GM23338 (cell line): ENCODE measurements around the gene STX5. TPM values are rescaled to one million over a fixed set of nuclear protein-coding genes. Genes with fewer than 3 reads are reported as not detected.

Source experiments
- ATAC-seq: fragments of 200-7000 bp; cut with Tn5 transposase; 3 replicates; pipeline ENCODE4 v1.9.1; 2020
- DNase-seq: peaks from one replicate; pipeline ENCODE4 v3.0.0-alpha.2; 2015; ENCODE audit warnings: low spot score
- H2AFZ ChIP-seq: fragments of 200-600 bp; sonication (generic); 2 replicates; pipeline ENCODE4 v1.8.0; 2016; ENCODE audit warnings: antibody characterized with exemption, mild to moderate bottlenecking, moderate library complexity
- H3F3A ChIP-seq: fragments of 200-600 bp; sonication (generic); replicated peaks from 2 replicates; pipeline ENCODE4 v1.8.0; 2017; ENCODE audit warnings: antibody characterized with exemption, mixed run types, low read depth
- H3K27ac ChIP-seq: fragments of 200-600 bp; sonication (generic); 2 replicates; pipeline ENCODE4 v1.6.1; 2016; ENCODE audit warnings: low read depth
- H3K27me3 ChIP-seq: fragments of 200-600 bp; sonication (generic); 2 replicates; pipeline ENCODE4 v1.8.0; 2016; ENCODE audit warnings: mild to moderate bottlenecking, mixed run types, moderate library complexity; ENCODE audit not compliant: insufficient read depth
- H3K36me3 ChIP-seq: fragments of 200-600 bp; sonication (generic); 2 replicates; pipeline ENCODE4 v1.8.0; 2016; ENCODE audit warnings: mild to moderate bottlenecking; ENCODE audit not compliant: insufficient read depth
- H3K4me1 ChIP-seq: fragments of 200-600 bp; sonication (generic); 2 replicates; pipeline ENCODE4 v1.8.0; 2016; ENCODE audit warnings: mild to moderate bottlenecking, moderate library complexity; ENCODE audit not compliant: insufficient read depth
- H3K4me2 ChIP-seq: fragments of 200-600 bp; sonication (generic); 2 replicates; pipeline ENCODE4 v1.7.1; 2017; ENCODE audit warnings: mixed run types
- H3K4me3 ChIP-seq: fragments of 200-600 bp; sonication (generic); 2 replicates; pipeline ENCODE4 v1.6.1; 2016; ENCODE audit warnings: mixed run types
- H3K79me2 ChIP-seq: fragments of 200-600 bp; sonication (generic); replicated peaks from 2 replicates; pipeline ENCODE4 v1.8.0; 2017; ENCODE audit warnings: mild to moderate bottlenecking; ENCODE audit not compliant: insufficient read depth
- H3K9me2 ChIP-seq: fragments of 200-600 bp; sonication (generic); 2 replicates; pipeline ENCODE4 v1.8.0; 2017; ENCODE audit not compliant: insufficient read depth
- H4K20me1 ChIP-seq: fragments of 200-600 bp; sonication (generic); replicated peaks from 2 replicates; pipeline ENCODE4 v1.8.0; 2017; ENCODE audit warnings: mild to moderate bottlenecking; ENCODE audit not compliant: insufficient read depth
- H3K27ac Mint-ChIP-seq: 2 replicates; pipeline ENCODE4 v1.8.0; 2020; ENCODE audit warnings: inconsistent platforms, mild to moderate bottlenecking, moderate library complexity, mixed read lengths
- H3K27me3 Mint-ChIP-seq: 3 replicates; pipeline ENCODE4 v1.8.0; 2022; ENCODE audit warnings: low read depth, mild to moderate bottlenecking, moderate library complexity, mixed read lengths, inconsistent platforms; ENCODE audit not compliant: insufficient read depth, poor library complexity
- H3K36me3 Mint-ChIP-seq: 3 replicates; pipeline ENCODE4 v1.8.0; 2021; ENCODE audit warnings: low read depth, mild to moderate bottlenecking, inconsistent platforms, moderate library complexity, mixed read lengths
- H3K4me1 Mint-ChIP-seq: 3 replicates; pipeline ENCODE4 v1.8.0; 2020; ENCODE audit warnings: mild to moderate bottlenecking, inconsistent platforms, mixed read lengths
- H3K4me3 Mint-ChIP-seq: 3 replicates; pipeline ENCODE4 v1.8.0; 2021; ENCODE audit warnings: moderate library complexity, mild to moderate bottlenecking, inconsistent platforms, mixed read lengths
- H3K9me3 Mint-ChIP-seq: 3 replicates; pipeline ENCODE4 v1.8.0; 2020; ENCODE audit warnings: moderate library complexity, mild to moderate bottlenecking, inconsistent platforms, mixed read lengths
- CREB1 ChIP-seq: fragments of 250-450 bp; sonication (Bioruptor Pico); IDR thresholded peaks from 2 replicates; pipeline ENCODE4 v1.5.0; 2020; ENCODE audit warnings: low read depth, mild to moderate bottlenecking, moderate library complexity
- ETS1 ChIP-seq: IDR thresholded peaks from 2 replicates; pipeline ENCODE4 v1.6.1; 2016; ENCODE audit warnings: antibody characterized with exemption
- EZH2 ChIP-seq: fragments of 200-600 bp; sonication (generic); IDR thresholded peaks from one replicate; pipeline ENCODE4 v1.8.0; 2017; ENCODE audit warnings: antibody characterized with exemption, mild to moderate bottlenecking, low read depth; ENCODE audit not compliant: unreplicated experiment
- JUNB ChIP-seq: IDR thresholded peaks from one replicate; pipeline ENCODE4 v1.6.1; 2016; ENCODE audit warnings: antibody characterized with exemption; ENCODE audit not compliant: unreplicated experiment
- NANOG ChIP-seq: IDR thresholded peaks from 2 replicates; pipeline ENCODE4 v1.6.1; 2016; ENCODE audit warnings: antibody characterized with exemption, borderline replicate concordance
- POLR2AphosphoS5 ChIP-seq: IDR thresholded peaks from 2 replicates; pipeline ENCODE4 v1.6.1; 2016; ENCODE audit warnings: antibody characterized with exemption, low read depth
- STAT1 ChIP-seq: IDR thresholded peaks from one replicate; pipeline ENCODE4 v1.6.1; 2016; ENCODE audit warnings: antibody characterized with exemption; ENCODE audit not compliant: unreplicated experiment
- ZNF114 ChIP-seq: fragments of 250-450 bp; sonication (Bioruptor Pico); IDR thresholded peaks from 2 replicates; pipeline ENCODE4 v1.5.0; 2020; ENCODE audit warnings: mild to moderate bottlenecking, moderate library complexity
- ZNF331 ChIP-seq: fragments of 250-450 bp; sonication (Bioruptor Pico); IDR thresholded peaks from 2 replicates; pipeline ENCODE4 v1.5.0; 2020; ENCODE audit warnings: low read depth, mild to moderate bottlenecking, moderate library complexity
- ZNF462 ChIP-seq: fragments of 250-450 bp; sonication (Bioruptor Pico); IDR thresholded peaks from 2 replicates; pipeline ENCODE4 v1.5.0; 2020; ENCODE audit warnings: mild to moderate bottlenecking, moderate library complexity
- polyA plus RNA-seq: library from polyadenylated mRNA; unstranded; fragments of >200 nt; fragmentation: Nextera tagmentation; extraction: Ambion mirVana; gene quantifications from 2 replicates; pipeline ENCODE4 v1.2.1, GENCODE V29; 2016
- total RNA-seq: library from RNA; depleted of rRNA; stranded (reverse); fragments of >200 nt; shearing (Covaris generic); gene quantifications from 2 replicates; pipeline ENCODE4 v1.2.3, GENCODE V29; 2014
- TF ChIP-seq, protein P1 (sequence below), 2 experiments: fragments of 200-600 bp in 1 of 2; sonication (generic) in 1 of 2; conservative IDR thresholded peaks; 2 replicates each; pipeline versions ENCODE4 v1.5.1 to v1.6.1; 2016 to 2017; ENCODE audit warnings: antibody characterized with exemption in 2 of 2, low read depth in 2 of 2, mild to moderate bottlenecking in 2 of 2, moderate library complexity in 1 of 2

The STX5 gene
- total and polyA plus RNA-seq, 2 experiments from 2014 or later = 7.7 to 22.2 TPM

- Mint-ChIP-seq H3K4me1 (no peaks in the 10 kb centered on the region), H3K36me3 (peaks cover 62% of the 10 kb centered on the region), H3K9me3 (no peaks in the 10 kb centered on the region), H3K27me3 (peaks cover 6% of the 10 kb centered on the region), H3K4me3 (no peak overlapping the region; the same call in 2 of the 3 replicates), H3K27ac (no peak overlapping the region)
- Histone ChIP-seq H3K4me1 (no peaks in the 10 kb centered on the region), H3K27ac (no peak overlapping the region), H3K36me3 (peaks cover 17% of the 10 kb centered on the region; the same call in 1 of the 2 replicates), H4K20me1 (peaks cover 3% of the 10 kb centered on the region; the same call in 1 of the 2 replicates), H3K4me2 (no peak overlapping the region), H3F3A (0 out of 2 replicates have a peak, but pooled peaks cover 3% of the 10 kb centered on the region), H3K79me2 (peaks cover 23% of the 10 kb centered on the region), H3K27me3 (no peaks in the 10 kb centered on the region), H2AFZ (no peak overlapping the region), H3K4me3 (no peak overlapping the region), H3K9me2 (no peaks in the 10 kb centered on the region)
- ATAC-seq = no peak
- DNase-seq = no peak
- TF ChIP-seq JUNB (no peak), CREB1 (CRISPR knock-in tag) (no peak), STAT1 (no peak), POLR2AphosphoS5 (no peak), ZNF331 (no peak), ZNF114 (no peak), ETS1 (no peak), NANOG (no peak), ZNF462 (CRISPR knock-in tag) (no peak), EZH2 (no peak)
- TF ChIP-seq, protein P1, sequence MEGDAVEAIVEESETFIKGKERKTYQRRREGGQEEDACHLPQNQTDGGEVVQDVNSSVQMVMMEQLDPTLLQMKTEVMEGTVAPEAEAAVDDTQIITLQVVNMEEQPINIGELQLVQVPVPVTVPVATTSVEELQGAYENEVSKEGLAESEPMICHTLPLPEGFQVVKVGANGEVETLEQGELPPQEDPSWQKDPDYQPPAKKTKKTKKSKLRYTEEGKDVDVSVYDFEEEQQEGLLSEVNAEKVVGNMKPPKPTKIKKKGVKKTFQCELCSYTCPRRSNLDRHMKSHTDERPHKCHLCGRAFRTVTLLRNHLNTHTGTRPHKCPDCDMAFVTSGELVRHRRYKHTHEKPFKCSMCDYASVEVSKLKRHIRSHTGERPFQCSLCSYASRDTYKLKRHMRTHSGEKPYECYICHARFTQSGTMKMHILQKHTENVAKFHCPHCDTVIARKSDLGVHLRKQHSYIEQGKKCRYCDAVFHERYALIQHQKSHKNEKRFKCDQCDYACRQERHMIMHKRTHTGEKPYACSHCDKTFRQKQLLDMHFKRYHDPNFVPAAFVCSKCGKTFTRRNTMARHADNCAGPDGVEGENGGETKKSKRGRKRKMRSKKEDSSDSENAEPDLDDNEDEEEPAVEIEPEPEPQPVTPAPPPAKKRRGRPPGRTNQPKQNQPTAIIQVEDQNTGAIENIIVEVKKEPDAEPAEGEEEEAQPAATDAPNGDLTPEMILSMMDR (conservative IDR thresholded peaks at IDR 0.05; ENCODE audit: low read depth in 2 of 2) = no peak
These were observed 54.5 kb downstream of the STX5 start for GRCh38 chr11:62777389-62777788.
